Measurements from ENCODE around the gene ACSL6. TPM values are rescaled to one million over a fixed set of nuclear protein-coding genes. Genes with fewer than 3 reads are reported as not detected.

Gene ACSL6
- total and polyA plus RNA-seq, 2 donors (not counting 1 experiment from before 2014, with no cell fraction given), result 0.03 to 0.62 TPM

GRCh38 chr5:132059696-132060500 is 48.4 kb upstream of the ACSL6 start:
- no peak overlapping the region for H3K9ac ChIP-seq (ENCODE audit: low read length)
- ChIA-PET POLR2A (no interaction called here), CTCF (no interaction called here)
- no peak overlapping the region for H3K4me3 ChIP-seq (ENCODE audit: control extremely low read depth in 1 of 5, extremely low read depth in 1 of 5, insufficient read depth in 1 of 5, low read depth in 2 of 5, low read length in 4 of 5)
- H3K27me3 ChIP-seq (replicated peaks in 1 of 4; ENCODE audit: control extremely low read depth in 1 of 4, control insufficient read depth in 3 of 4, insufficient read depth in 4 of 4, low read length in 3 of 4), result no peaks in the 10 kb centered on the region
- H3K27ac ChIP-seq (ENCODE audit: low read length in 2 of 2), result no peak overlapping the region
- H3K9me3 ChIP-seq (ENCODE audit: control extremely low read depth in 1 of 3, control insufficient read depth in 2 of 3, insufficient read depth in 1 of 3, low read length in 2 of 3), result no peaks in the 10 kb centered on the region
- Mint-ChIP-seq H3K4me1 (peaks cover 3% of the 10 kb centered on the region), H3K27me3 (peaks cover 3% of the 10 kb centered on the region), H3K4me3 (no peak overlapping the region), H3K27ac (no peak overlapping the region), H3K9me3 (ENCODE audit: insufficient read depth) (no peaks in the 10 kb centered on the region)
- TF ChIP-seq, protein P1, sequence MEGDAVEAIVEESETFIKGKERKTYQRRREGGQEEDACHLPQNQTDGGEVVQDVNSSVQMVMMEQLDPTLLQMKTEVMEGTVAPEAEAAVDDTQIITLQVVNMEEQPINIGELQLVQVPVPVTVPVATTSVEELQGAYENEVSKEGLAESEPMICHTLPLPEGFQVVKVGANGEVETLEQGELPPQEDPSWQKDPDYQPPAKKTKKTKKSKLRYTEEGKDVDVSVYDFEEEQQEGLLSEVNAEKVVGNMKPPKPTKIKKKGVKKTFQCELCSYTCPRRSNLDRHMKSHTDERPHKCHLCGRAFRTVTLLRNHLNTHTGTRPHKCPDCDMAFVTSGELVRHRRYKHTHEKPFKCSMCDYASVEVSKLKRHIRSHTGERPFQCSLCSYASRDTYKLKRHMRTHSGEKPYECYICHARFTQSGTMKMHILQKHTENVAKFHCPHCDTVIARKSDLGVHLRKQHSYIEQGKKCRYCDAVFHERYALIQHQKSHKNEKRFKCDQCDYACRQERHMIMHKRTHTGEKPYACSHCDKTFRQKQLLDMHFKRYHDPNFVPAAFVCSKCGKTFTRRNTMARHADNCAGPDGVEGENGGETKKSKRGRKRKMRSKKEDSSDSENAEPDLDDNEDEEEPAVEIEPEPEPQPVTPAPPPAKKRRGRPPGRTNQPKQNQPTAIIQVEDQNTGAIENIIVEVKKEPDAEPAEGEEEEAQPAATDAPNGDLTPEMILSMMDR (IDR thresholded peaks at IDR 0.05), result no peak
- TF ChIP-seq EZH2 (IDR thresholded peaks at IDR 0.05; ENCODE audit: borderline replicate concordance, insufficient read depth, low read depth, low read length, poor library complexity, severe bottlenecking), result no peak
- no peaks in the 10 kb centered on the region for H3K79me2 ChIP-seq (ENCODE audit: control insufficient read depth, insufficient read depth, low read length)
- H3K4me1 ChIP-seq (ENCODE audit: control insufficient read depth in 2 of 2, insufficient read depth in 2 of 2, low read length in 2 of 2), result peaks cover 0 to 4% of the 10 kb centered on the region in 2 donors
- ATAC-seq (ENCODE audit: low read depth), result no peak
- DNase-seq, result no peak
- no peaks in the 10 kb centered on the region for H4K20me1 ChIP-seq (ENCODE audit: control insufficient read depth, insufficient read depth, low read length, poor library complexity, severe bottlenecking)
- intact Hi-C loops (cut with micrococcal nuclease), result loop anchor here (5.0 kb wide), 1 partner anchor 638 kb away; no protein-coding TSS in a partner anchor
- H3K4me2 ChIP-seq (replicated peaks; ENCODE audit: low read depth, low read length, poor library complexity, severe bottlenecking), result no peak overlapping the region
- H3K36me3 ChIP-seq (replicated peaks in 1 of 2; ENCODE audit: control extremely low read depth in 1 of 2, control insufficient read depth in 1 of 2, extremely low read depth in 1 of 2, insufficient read depth in 2 of 2, low read length in 1 of 2), result no peaks in the 10 kb centered on the region
- WGBS (ENCODE audit: insufficient coverage), result 90% methylated on average over 11 of the region's 13 CpGs
- no peak overlapping the region for H2AFZ ChIP-seq (ENCODE audit: insufficient read depth, low read depth, low read length, poor library complexity, severe bottlenecking)

- Histone ChIP-seq H3K4me1 (ENCODE audit: control insufficient read depth in 2 of 2, insufficient read depth in 2 of 2, low read length in 2 of 2) (no peaks in the 10 kb centered on the region), H3K4me3 (ENCODE audit: control extremely low read depth in 1 of 5, extremely low read depth in 1 of 5, insufficient read depth in 1 of 5, low read depth in 2 of 5, low read length in 4 of 5) (no peak overlapping the region), H3K27me3 (replicated peaks in 1 of 4; ENCODE audit: control extremely low read depth in 1 of 4, control insufficient read depth in 3 of 4, insufficient read depth in 4 of 4, low read length in 3 of 4) (no peaks in the 10 kb centered on the region), H3K9me3 (ENCODE audit: control extremely low read depth in 1 of 3, control insufficient read depth in 2 of 3, insufficient read depth in 1 of 3, low read length in 2 of 3) (no peaks in the 10 kb centered on the region), H3K9ac (ENCODE audit: low read length) (no peak overlapping the region), H3K27ac (ENCODE audit: low read length in 2 of 2) (no peak overlapping the region), H3K36me3 (replicated peaks in 1 of 2; ENCODE audit: control extremely low read depth in 1 of 2, control insufficient read depth in 1 of 2, extremely low read depth in 1 of 2, insufficient read depth in 2 of 2, low read length in 1 of 2) (no peaks in the 10 kb centered on the region), H3K4me2 (replicated peaks; ENCODE audit: low read depth, low read length, poor library complexity, severe bottlenecking) (no peak overlapping the region), H2AFZ (ENCODE audit: insufficient read depth, low read depth, low read length, poor library complexity, severe bottlenecking) (no peak overlapping the region), H3K79me2 (ENCODE audit: control insufficient read depth, insufficient read depth, low read length) (no peaks in the 10 kb centered on the region), H4K20me1 (ENCODE audit: control insufficient read depth, insufficient read depth, low read length, poor library complexity, severe bottlenecking) (no peaks in the 10 kb centered on the region)
- no peak for TF ChIP-seq EZH2 (IDR thresholded peaks at IDR 0.05; ENCODE audit: borderline replicate concordance, insufficient read depth, low read depth, low read length, poor library complexity, severe bottlenecking)
- TF ChIP-seq, protein P1 (IDR thresholded peaks at IDR 0.05), result no peak
- ATAC-seq (ENCODE audit: low read depth), result no peak
- peaks cover 3% of the 10 kb centered on the region for H3K27me3 Mint-ChIP-seq
- ChIA-PET POLR2A (no interaction called here), CTCF (no interaction called here)
- intact Hi-C loops (cut with micrococcal nuclease), result no loop called here
- no peak overlapping the region for H3K27ac Mint-ChIP-seq
- peaks cover 2% of the 10 kb centered on the region for H3K4me1 Mint-ChIP-seq
- H3K4me3 Mint-ChIP-seq, result no peak overlapping the region
- no peak for DNase-seq
- no peaks in the 10 kb centered on the region for H3K9me3 Mint-ChIP-seq (ENCODE audit: insufficient read depth)
- 81% methylated on average over 9 of the region's 9 CpGs for WGBS (ENCODE audit: insufficient coverage)
Measured at GRCh38 chr5:132059043-132059695, 47.7 kb upstream of the ACSL6 start.
